Measurements from ENCODE around the gene EIF4EBP2.

Gene EIF4EBP2

GRCh38 chr10:70368774-70369482, 35.0 kb upstream of the EIF4EBP2 start:
- no peak for TF ChIP-seq CTCF (IDR thresholded peaks at IDR 0.05; ENCODE audit: borderline replicate concordance, insufficient read depth, low read depth, low read length)
- no peak overlapping the region for H3K4me3 ChIP-seq (ENCODE audit: low read depth, low read length)

- no peak overlapping the region for H3K4me3 ChIP-seq (ENCODE audit: low read depth, low read length)
- no peak for TF ChIP-seq CTCF (IDR thresholded peaks at IDR 0.05; ENCODE audit: borderline replicate concordance, insufficient read depth, low read depth, low read length)
Measured at GRCh38 chr10:70369498-70370018, 34.4 kb upstream of the EIF4EBP2 start.

- TF ChIP-seq CTCF (IDR thresholded peaks at IDR 0.05; ENCODE audit: borderline replicate concordance, insufficient read depth, low read depth, low read length) = no peak
- no peak overlapping the region for H3K4me3 ChIP-seq (ENCODE audit: low read depth, low read length)
Measured at GRCh38 chr10:70370766-70371165, 33.2 kb upstream of the EIF4EBP2 start.

- no peak overlapping the region for H3K4me3 ChIP-seq (ENCODE audit: low read depth, low read length)
- no peak for TF ChIP-seq CTCF (IDR thresholded peaks at IDR 0.05; ENCODE audit: borderline replicate concordance, insufficient read depth, low read depth, low read length)
Measured at GRCh38 chr10:70371846-70372245, 32.1 kb upstream of the EIF4EBP2 start.

- no peak overlapping the region for H3K4me3 ChIP-seq (ENCODE audit: low read depth, low read length)
- no peak for TF ChIP-seq CTCF (IDR thresholded peaks at IDR 0.05; ENCODE audit: borderline replicate concordance, insufficient read depth, low read depth, low read length)
Measured at GRCh38 chr10:70374775-70375614, 28.9 kb upstream of the EIF4EBP2 start.

GRCh38 chr10:70376436-70377378, 27.2 kb upstream of the EIF4EBP2 start:
- no peak for TF ChIP-seq CTCF (IDR thresholded peaks at IDR 0.05; ENCODE audit: borderline replicate concordance, insufficient read depth, low read depth, low read length)
- H3K4me3 ChIP-seq (ENCODE audit: low read depth, low read length) = no peak overlapping the region
